Central memory CD4-positive, alpha-beta T cell (primary cell): Measurements from ENCODE around the gene ADPRHL1.

Experiments
- DNase-seq: peaks from one replicate; pipeline ENCODE4 v3.0.0; 2022

The ADPRHL1 gene

DNA sequence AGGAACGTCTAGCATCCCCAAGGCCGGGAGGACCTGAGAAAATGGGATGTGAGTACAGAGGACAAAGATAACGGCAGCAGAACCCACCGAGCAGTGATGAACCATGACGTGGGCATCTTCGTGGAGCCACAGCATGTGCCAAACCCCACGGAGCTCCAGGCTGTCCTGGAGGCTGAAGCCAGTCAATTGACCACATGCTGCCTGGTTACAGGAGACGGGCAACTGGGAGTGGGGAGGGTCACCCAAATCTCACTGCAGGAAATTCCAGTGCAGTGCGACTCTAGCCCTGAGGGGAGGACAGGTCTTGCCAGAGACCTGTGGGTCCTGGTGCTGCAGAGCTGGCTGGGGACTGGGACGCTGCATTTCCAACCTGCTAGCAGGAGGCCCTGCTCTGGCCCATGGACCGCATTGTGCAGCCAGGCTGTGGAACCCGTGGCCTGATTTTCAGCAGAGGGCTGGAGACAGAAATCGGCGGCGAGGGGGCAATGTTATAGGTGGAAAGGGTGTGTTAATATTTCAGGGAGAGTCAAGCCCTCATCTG, 86.2 kb downstream of the ADPRHL1 start:
- DNase-seq: no peak

DNA sequence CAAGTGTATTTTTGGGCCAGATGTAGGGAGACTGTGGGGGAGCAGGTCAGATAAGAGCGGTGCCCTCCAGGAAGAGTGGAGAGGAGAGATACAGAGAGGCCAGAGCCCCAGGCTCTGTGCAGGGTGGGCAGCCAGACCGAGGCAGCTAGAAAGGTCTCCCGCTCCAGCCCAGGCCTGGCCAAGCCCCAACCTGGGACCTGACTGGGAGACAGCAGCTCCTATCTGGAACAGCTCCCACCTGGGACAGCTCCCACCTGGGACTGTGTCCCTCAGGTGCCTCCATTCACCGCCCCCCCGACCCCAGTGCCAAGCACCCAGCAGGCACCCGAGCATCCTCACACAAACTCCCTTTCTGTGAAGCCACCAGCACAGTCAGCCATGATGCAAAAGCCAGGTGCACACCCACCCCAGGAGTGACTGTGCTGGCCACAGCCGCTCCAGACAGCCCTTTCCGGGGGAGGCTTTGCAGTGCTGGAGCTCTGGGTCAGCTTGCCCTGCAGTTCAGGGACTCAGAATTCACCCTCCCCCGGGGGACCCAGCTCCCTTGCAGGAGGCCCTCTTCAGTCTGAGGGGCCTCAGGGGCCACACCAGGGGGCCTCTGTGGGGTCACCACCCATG, 87.2 kb downstream of the ADPRHL1 start:
- no peak for DNase-seq

DNA sequence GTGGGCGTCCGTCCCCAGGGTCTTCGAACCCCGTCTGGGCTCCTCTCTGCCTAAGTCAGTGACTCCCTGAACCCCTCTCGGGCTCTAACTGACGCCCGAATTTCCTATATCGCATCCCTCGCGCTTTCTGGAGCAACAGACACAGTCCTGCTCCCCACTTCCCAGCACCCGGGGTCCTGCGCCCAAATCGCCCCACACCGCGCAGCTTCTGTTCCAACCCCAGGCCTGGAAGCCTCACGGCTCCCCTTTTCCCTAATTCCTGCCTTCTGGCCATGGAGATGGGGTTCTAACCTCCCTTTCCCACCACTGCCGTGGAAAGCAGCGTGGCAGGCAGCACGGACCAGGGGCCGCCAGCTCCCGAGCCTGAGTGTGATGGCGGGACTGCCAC, 87.7 kb downstream of the ADPRHL1 start:
- DNase-seq: no peak

- no peak for DNase-seq
Observed at GRCh38 chr13:113364901-113365582, 88.2 kb downstream of the ADPRHL1 start.

DNA sequence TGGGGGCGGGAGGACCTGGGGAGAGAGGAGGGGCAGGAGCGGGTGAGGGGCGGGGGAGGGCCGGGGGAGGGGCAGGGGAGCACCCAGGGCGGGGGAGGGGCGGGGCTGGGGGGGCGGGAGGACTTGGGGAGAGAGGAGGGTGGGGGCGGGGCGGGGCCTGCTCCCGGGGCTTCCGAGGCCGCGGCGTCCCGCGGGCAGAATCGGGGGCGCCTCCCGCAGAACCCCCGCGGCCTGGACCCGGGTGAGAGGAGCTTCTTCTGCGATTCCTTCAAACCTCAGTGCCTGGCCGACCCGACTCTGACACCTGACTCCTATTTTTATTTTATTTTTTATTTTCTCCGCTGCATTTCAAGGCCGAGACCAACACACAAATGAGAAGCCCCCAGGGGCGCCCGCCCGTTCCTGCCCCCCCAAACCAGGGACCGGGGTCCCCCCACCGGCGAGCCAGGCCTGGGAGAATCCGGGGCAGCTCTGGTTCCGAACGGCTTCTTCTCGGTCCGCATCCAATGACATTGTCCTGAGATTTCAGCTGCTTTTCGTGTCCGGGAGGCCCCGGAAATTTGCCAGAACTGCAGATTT, 88.9 kb downstream of the ADPRHL1 start:
- DNase-seq: no peak

DNA sequence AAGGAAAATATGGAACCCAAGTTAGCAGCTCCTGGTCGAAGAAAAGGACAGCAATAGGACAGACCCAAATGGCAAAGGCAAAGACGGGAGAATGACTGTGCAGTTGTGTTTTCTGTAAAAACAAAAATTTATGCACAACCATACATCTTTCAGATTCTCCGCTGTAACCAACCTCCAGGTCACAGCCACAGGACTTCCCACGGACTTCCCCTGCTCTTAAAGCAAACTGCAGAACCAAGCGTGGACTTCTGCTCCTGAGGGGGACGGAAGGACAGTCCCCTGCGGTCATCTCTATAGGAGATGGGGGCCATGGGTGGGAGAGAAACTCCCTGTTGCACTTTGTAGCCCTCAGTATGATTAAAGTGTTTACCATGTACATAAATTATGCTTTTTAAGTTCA, 91.9 kb downstream of the ADPRHL1 start:
- no peak for DNase-seq

DNA sequence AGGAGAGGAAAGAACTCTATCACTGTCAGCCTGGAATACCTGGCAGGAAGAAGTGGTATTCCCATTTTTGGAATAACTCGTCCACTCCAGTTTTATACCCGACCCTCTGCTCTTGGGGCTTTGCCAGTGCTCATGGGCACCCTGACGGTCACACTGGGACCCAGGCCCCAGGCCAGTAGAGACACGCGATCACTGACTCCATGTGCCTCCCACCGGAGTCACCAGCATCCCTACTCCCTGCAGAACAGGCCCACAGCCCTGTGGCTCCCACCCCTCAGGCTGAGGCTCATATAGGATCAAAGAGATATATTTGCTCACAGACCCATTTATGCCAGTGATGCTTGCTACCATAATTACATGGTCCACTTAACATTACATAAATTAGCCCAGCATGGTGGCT, 92.8 kb downstream of the ADPRHL1 start:
- DNase-seq: no peak

- no peak for DNase-seq
Observed at GRCh38 chr13:113359571-113359970, 93.7 kb downstream of the ADPRHL1 start.

GRCh38 chr13:113358653-113359190, 94.6 kb downstream of the ADPRHL1 start:
- no peak for DNase-seq

DNA sequence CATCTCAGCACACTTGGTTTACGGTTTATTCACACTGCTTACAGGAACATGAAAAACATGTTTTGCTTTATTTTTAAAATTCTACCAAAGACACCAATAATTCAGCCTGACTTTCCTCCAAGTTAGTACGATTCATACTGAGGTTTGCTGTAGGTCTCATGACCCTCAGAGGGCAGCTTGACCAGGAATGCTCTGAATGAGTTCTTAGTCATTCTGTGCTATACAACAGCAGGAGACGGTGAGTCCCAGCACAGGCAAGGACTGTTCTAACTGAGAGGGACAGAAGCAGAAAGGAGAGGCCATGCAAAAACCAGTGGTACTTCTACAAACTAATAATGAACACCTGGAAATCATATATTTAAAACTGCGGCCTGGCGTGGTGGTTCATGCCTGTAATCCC, 95.8 kb downstream of the ADPRHL1 start:
- no peak for DNase-seq

DNA sequence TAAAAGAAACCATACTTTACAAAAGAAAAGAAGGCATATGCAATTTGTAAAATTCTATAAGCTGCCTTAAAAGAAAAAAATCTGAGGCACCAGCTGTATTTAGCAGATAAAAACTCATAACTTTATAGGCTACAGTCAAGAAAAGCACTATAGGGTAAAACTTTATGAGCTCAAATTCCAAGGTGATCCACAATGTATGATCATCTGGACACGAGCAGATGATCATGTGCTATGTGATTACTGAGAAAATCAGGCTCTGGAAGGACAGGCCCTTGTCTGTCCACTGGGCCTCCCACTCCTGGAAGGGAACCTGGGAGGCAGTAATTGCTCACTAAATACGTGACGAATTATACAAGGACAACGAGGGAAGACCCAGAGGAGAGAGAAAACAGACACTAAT, 96.7 kb downstream of the ADPRHL1 start:
- DNase-seq: no peak

DNA sequence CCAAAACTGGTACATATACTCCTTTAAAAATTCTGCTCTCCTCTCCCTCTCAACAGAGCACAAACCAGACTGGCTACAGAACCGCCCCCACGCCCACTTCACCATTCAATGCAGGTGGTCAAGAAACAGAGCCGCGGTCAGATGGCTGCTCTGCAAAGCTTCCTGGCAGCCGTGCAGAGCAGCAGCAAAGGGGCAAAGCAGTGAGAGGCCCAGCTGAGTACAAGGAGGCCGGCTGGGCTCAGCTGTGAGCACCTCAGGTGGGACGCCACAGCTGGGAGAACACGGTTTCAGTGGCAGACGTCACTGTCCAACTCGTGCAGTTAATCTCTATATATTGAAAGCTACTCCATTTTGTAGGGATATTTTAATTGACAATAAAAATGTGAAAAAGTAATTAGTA, 97.7 kb downstream of the ADPRHL1 start:
- DNase-seq: no peak

- no peak for DNase-seq
Observed at GRCh38 chr13:113354831-113355610, 98.3 kb downstream of the ADPRHL1 start.

DNA sequence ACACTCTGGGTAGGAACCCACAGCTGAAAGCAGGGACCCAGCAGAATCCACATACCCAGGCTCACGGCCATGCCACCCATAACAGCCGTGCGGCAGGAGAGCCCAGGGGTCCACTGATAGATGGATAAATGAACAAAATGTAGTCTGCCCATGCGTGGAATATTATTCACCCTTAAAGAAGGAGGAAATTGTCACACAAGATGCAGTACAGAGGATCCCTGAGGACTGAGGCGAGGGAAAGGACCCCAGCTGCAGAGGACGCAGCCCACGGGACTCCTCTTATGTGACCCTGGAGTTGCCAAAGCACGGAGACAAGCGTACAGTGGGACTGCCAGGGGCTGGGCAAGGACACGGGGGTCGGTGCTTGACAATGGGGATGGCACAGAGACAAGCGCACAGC, 100.0 kb downstream of the ADPRHL1 start:
- no peak for DNase-seq

GRCh38 chr13:113351514-113352026, 101.7 kb downstream of the ADPRHL1 start:
- no peak for DNase-seq

GRCh38 chr13:113350938-113351335, 102.4 kb downstream of the ADPRHL1 start:
- DNase-seq: no peak

DNA sequence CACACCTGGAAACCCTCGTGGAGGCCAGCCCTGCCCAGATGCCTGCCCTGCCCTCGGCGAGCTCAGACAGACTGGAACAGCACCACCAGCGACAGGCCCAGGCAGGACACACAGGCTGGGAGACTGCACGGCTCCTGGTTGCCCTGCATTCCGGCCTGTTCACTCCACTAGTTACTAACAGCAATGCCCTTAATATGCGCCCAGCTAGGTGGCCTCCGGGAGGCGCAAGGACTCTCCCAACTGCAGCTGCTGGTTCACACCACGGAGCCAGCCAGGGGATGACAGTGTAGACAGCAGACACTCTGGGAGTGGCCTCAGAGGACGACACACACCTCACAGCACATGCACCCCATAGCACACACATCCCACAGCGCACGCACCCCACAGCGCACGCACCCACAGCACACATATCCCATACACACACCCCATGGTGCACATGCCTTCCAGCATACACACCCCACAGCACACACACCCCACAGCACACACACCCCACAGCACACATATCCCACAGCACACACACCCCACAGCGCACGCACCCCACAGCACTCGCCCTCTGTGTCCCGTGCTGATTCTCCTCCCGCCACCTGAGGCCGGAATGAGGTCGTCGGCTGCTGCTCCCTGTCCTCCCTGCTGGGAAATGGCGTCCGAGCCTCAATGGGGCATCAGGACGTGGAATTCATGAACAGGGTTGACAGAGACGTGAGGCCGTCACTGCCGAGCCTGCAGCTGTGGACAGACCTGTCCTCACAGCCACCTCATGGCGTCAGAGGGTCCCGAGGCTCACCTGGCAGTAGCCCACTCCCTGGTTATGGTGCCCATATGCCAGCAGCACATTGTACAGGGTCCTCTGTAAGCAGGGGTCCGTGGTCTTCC, 103.0 kb downstream of the ADPRHL1 start:
- no peak for DNase-seq
